Testis (tissue), 3 donors: ENCODE measurements around the gene ADCY2. TPM values are rescaled to one million over a fixed set of nuclear protein-coding genes. Genes with fewer than 3 reads are reported as not detected.

ENCODE experiments used
- DNase-seq: peaks from one replicate; pipeline ENCODE4 v3.0.0-alpha.2; 2019
- H3K27ac ChIP-seq, 2 donors: fragments of 200-600 bp; sonication (generic); one replicate each; pipeline ENCODE4 v1.5.1; 2019
- H3K27me3 ChIP-seq: fragments of 200-600 bp; sonication (generic); one replicate; pipeline ENCODE4 v1.5.1; 2019
- H3K36me3 ChIP-seq: fragments of 200-600 bp; sonication (generic); one replicate; pipeline ENCODE4 v1.5.1; 2017; ENCODE audit warnings: low read depth; ENCODE audit errors: missing control alignments
- H3K4me1 ChIP-seq: fragments of 200-600 bp; sonication (generic); one replicate; pipeline ENCODE4 v1.5.1; 2019
- H3K4me3 ChIP-seq, 2 donors: fragments of 200-600 bp; sonication (generic); one replicate each; pipeline ENCODE4 v1.5.1; 2017 to 2019
- H3K9me3 ChIP-seq: fragments of 200-600 bp; sonication (generic); one replicate; pipeline ENCODE4 v1.5.1; 2017
- CTCF ChIP-seq, 3 experiments: fragments of 450-650 bp in 2 of 3; fragments of 200-600 bp in 1 of 3; sonication (generic) in 1 of 3; IDR thresholded peaks; one replicate each; pipeline ENCODE4 v1.5.1; 2016 to 2019; ENCODE audit warnings: antibody characterized with exemption in 3 of 3, mild to moderate bottlenecking in 2 of 3, moderate library complexity in 1 of 3
- POLR2A ChIP-seq: fragments of 450-650 bp; IDR thresholded peaks from one replicate; pipeline ENCODE4 v1.6.1; 2017; ENCODE audit warnings: antibody characterized with exemption, mild to moderate bottlenecking, moderate library complexity
- WGBS, 2 donors: methylation state at CpG; one replicate each; pipeline ENCODE4 v1.1.5; 2018; 5-methylcytosine and 5-hydroxymethylcytosine counted together
- intact Hi-C: fragments of 100-400 bp; cut with DNase I; formaldehyde crosslinking; loops from one replicate; pipeline ENCODE4 v1.15.1; 2023; ENCODE audit warnings: low total_unique reads
- polyA plus RNA-seq: library from polyadenylated mRNA; stranded (reverse); fragments of 350-450 nt; fragmentation: Illumina TruSeq; extraction: RNeasy Lipid Tissue Mini Kit (QIAGEN cat#74804); gene quantifications from one replicate; pipeline ENCODE4 v1.2.3, GENCODE V29; 2014; ENCODE audit warnings: low read depth, low replicate concordance; ENCODE audit not compliant: insufficient read depth
- total RNA-seq, 2 donors: library from RNA; depleted of rRNA; stranded (reverse); fragments of >200 nt; gene quantifications; one replicate each; pipeline ENCODE4 v1.2.3, GENCODE V29; 2016

ADCY2 gene
- total and polyA plus RNA-seq, 3 donors from 2014 or later, result 9.4 to 18.5 (median 10.5) TPM

GRCh38 chr5:7375457-7375856 is 20.5 kb upstream of the ADCY2 start:
- no peaks in the 10 kb centered on the region for H3K9me3 ChIP-seq
- intact Hi-C loops, result no loop called here
- DNase-seq, result no peak
- H3K27me3 ChIP-seq, result no peaks in the 10 kb centered on the region
- H3K4me3 ChIP-seq, result no peak overlapping the region
- no peaks in the 10 kb centered on the region for H3K4me1 ChIP-seq
- H3K36me3 ChIP-seq, result no peaks in the 10 kb centered on the region
- TF ChIP-seq POLR2A (no peak), CTCF (IDR thresholded peaks at IDR 0.05) (no peak)
- WGBS, 2 donors, result 83 to 85% methylated on average over 4 of the region's 4 CpGs
- H3K27ac ChIP-seq, result no peak overlapping the region

DNA sequence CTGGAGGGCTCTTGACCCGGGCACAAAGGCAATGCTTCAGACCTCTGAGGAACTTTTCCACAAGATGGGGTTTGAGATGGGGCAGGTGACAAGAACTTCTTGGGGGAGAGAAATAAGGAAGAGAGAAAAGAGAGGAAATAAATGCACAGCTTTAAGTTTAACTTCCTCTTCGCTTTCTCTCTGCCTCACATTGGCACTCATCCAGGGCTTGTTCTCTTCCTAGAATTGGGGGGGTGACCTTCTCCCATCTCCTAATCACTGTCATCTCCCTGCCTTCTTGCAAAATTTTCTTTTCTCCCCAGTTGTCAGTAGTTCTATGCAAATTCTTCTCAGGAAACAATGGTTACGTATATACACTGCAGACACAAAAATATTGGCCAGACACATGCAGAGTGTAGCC is 19.1 kb upstream of the ADCY2 start:
- WGBS, 2 donors, result 56 to 58% methylated on average over 3 of the region's 3 CpGs
- H3K4me3 ChIP-seq, result no peak overlapping the region

GRCh38 chr5:7377761-7378160 is 18.2 kb upstream of the ADCY2 start:
- intact Hi-C loops, result no loop called here
- no peaks in the 10 kb centered on the region for H3K36me3 ChIP-seq
- TF ChIP-seq POLR2A, result no peak
- no peak for TF ChIP-seq CTCF (IDR thresholded peaks at IDR 0.05)
- no peak overlapping the region for H3K27ac ChIP-seq
- no peaks in the 10 kb centered on the region for H3K27me3 ChIP-seq
- 23 to 32% methylated on average over 2 of the region's 2 CpGs for WGBS, 2 donors
- no peaks in the 10 kb centered on the region for H3K9me3 ChIP-seq
- no peak for DNase-seq
- no peaks in the 10 kb centered on the region for H3K4me1 ChIP-seq
- no peak overlapping the region for H3K4me3 ChIP-seq

More for the DNA sequence above, 19.1 kb upstream of the ADCY2 start:
- H3K4me1 ChIP-seq, result no peaks in the 10 kb centered on the region
- no peak for DNase-seq
- no peaks in the 10 kb centered on the region for H3K27me3 ChIP-seq
- no peaks in the 10 kb centered on the region for H3K36me3 ChIP-seq
- H3K27ac ChIP-seq, result no peak overlapping the region
- intact Hi-C loops, result no loop called here
- H3K9me3 ChIP-seq, result no peaks in the 10 kb centered on the region
- TF ChIP-seq POLR2A (no peak), CTCF (IDR thresholded peaks at IDR 0.05) (no peak)

DNA sequence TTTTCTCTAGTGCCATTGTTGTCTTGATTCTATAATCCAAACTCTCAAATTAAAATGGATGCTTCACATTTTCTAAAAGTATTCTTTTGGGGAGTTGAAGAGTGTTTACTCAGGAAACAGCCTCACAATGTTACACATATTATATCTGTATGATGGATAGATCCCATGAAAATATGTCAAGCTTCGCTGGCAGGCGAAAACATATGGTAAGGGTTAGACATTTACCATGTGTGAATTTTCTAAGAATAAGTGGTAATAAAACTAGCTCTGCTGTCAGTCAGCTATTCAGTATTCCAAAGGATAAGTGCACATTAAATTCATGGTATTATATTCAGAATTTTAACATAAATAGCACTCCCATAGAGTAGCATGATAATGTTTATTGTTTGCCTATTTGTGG is 13.3 kb upstream of the ADCY2 start:
- no peak overlapping the region for H3K4me3 ChIP-seq
- no peak for DNase-seq
- no peak overlapping the region for H3K27ac ChIP-seq
- H3K4me1 ChIP-seq, result no peaks in the 10 kb centered on the region
- whole genome bisulfite sequencing, 2 donors, result 91 to 93% methylated on average over 2 of the region's 2 CpGs
- intact Hi-C loops, result no loop called here
- no peaks in the 10 kb centered on the region for H3K9me3 ChIP-seq
- no peaks in the 10 kb centered on the region for H3K36me3 ChIP-seq
- TF ChIP-seq CTCF (IDR thresholded peaks at IDR 0.05), result no peak
- no peak for TF ChIP-seq POLR2A
- no peaks in the 10 kb centered on the region for H3K27me3 ChIP-seq

- Histone ChIP-seq H3K27me3 (no peaks in the 10 kb centered on the region), H3K36me3 (no peaks in the 10 kb centered on the region), H3K9me3 (no peaks in the 10 kb centered on the region), H3K27ac (no peak overlapping the region), H3K4me1 (no peaks in the 10 kb centered on the region), H3K4me3 (no peak overlapping the region)
- DNase-seq, result no peak
- intact Hi-C loops, result no loop called here
- WGBS, 2 donors, result 88 to 95% methylated on average over 6 of the region's 6 CpGs
- TF ChIP-seq CTCF (IDR thresholded peaks at IDR 0.05), result no peak
- no peak for TF ChIP-seq POLR2A
Measured at GRCh38 chr5:7385681-7386080, 10.3 kb upstream of the ADCY2 start.
